PC-3 (cell line): ENCODE measurements around the gene DUSP18. TPM values are rescaled to one million over a fixed set of nuclear protein-coding genes. Genes with fewer than 3 reads are reported as not detected.

ENCODE experiments used
- ATAC-seq: fragments of 200-7000 bp; cut with Tn5 transposase; 2 replicates; pipeline ENCODE4 v1.9.1; 2020; ENCODE audit warnings: mild to moderate bottlenecking, moderate library complexity
- BruUV-seq: library from RNA; stranded (reverse); fragments of 400-500 nt; replicated peaks from 2 replicates; lab custom pipeline; 2021; lab: Mats Ljungman, UMichigan
- CTCF ChIA-PET: fragments of 300-600 bp; sonication (Branson Sonifier 250); formaldehyde crosslinking; loops from one replicate; lab custom pipeline; 2022; ENCODE audit warnings: antibody characterized with exemption; lab: Charles Lee
- POLR2A ChIA-PET: fragments of 300-600 bp; sonication (Branson Sonifier 250); formaldehyde crosslinking; loops from one replicate; lab custom pipeline; 2022; ENCODE audit warnings: antibody characterized with exemption; ENCODE audit not compliant: unreplicated experiment; lab: Charles Lee
- DNase-seq: peaks from one replicate; pipeline ENCODE4 v3.0.0-alpha.2; 2015
- H2AFZ ChIP-seq: fragments of 300-600 bp; sonication (generic); 2 replicates; pipeline ENCODE4 v1.6.0; 2016; ENCODE audit warnings: antibody characterized with exemption, low read length
- H3F3A ChIP-seq: fragments of 300-600 bp; sonication (generic); one replicate; pipeline ENCODE4 v1.6.0; 2017; ENCODE audit warnings: antibody characterized with exemption, low read length, control low read depth, mild to moderate bottlenecking; ENCODE audit not compliant: unreplicated experiment
- H3K27ac ChIP-seq: fragments of 300-600 bp; sonication (generic); 2 replicates; pipeline ENCODE4 v1.5.1; 2016; ENCODE audit warnings: mild to moderate bottlenecking, low read length
- H3K27me3 ChIP-seq: fragments of 300-600 bp; sonication (generic); 2 replicates; pipeline ENCODE4 v1.6.1; 2016; ENCODE audit warnings: low read length, mixed read lengths
- H3K36me3 ChIP-seq: fragments of 300-600 bp; sonication (generic); 2 replicates; pipeline ENCODE4 v1.6.1; 2016; ENCODE audit warnings: low read depth, mixed run types, low read length, mixed read lengths
- H3K4me1 ChIP-seq: fragments of 300-600 bp; sonication (generic); 2 replicates; pipeline ENCODE4 v1.5.1; 2016; ENCODE audit warnings: low read length; ENCODE audit not compliant: insufficient read depth
- H3K4me2 ChIP-seq: fragments of 300-600 bp; sonication (generic); 2 replicates; pipeline ENCODE4 v1.6.0; 2016; ENCODE audit warnings: low read length
- H3K4me3 ChIP-seq: fragments of 300-600 bp; sonication (generic); 2 replicates; pipeline ENCODE4 v1.5.1; 2016; ENCODE audit warnings: mild to moderate bottlenecking, low read length, mixed read lengths
- H3K79me2 ChIP-seq: fragments of 300-600 bp; sonication (generic); 2 replicates; pipeline ENCODE4 v1.6.1; 2017; ENCODE audit warnings: low read length, mixed read lengths
- H3K9ac ChIP-seq: fragments of 300-600 bp; sonication (generic); 2 replicates; pipeline ENCODE4 v1.6.0; 2016; ENCODE audit warnings: mild to moderate bottlenecking, low read length
- H3K9me2 ChIP-seq: fragments of 300-600 bp; sonication (generic); replicated peaks from 2 replicates; pipeline ENCODE4 v1.6.1; 2016; ENCODE audit warnings: mixed run types, low read length, mixed read lengths
- H3K9me3 ChIP-seq: fragments of 300-600 bp; sonication (generic); 2 replicates; pipeline ENCODE4 v1.6.1; 2016; ENCODE audit warnings: low read length, mixed read lengths
- H4K20me1 ChIP-seq: fragments of 300-600 bp; sonication (generic); 2 replicates; pipeline ENCODE4 v1.6.1; 2016; ENCODE audit warnings: low read length, mixed read lengths
- CTCF ChIP-seq: fragments of 300-600 bp; sonication (generic); conservative IDR thresholded peaks from 2 replicates; pipeline ENCODE4 v1.5.1; 2017; ENCODE audit warnings: antibody characterized with exemption, low read depth, mild to moderate bottlenecking, low read length
- EZH2 ChIP-seq: fragments of 300-600 bp; sonication (generic); IDR thresholded peaks from one replicate; pipeline ENCODE4 v1.6.1; 2017; ENCODE audit warnings: antibody characterized with exemption, mild to moderate bottlenecking, low read length; ENCODE audit not compliant: unreplicated experiment
- EZH2phosphoT487 ChIP-seq: fragments of 300-600 bp; sonication (generic); IDR thresholded peaks from 2 replicates; pipeline ENCODE4 v1.6.1; 2018; ENCODE audit warnings: mild to moderate bottlenecking, antibody characterized with exemption, low read length, borderline replicate concordance
- intact Hi-C: fragments of 100-400 bp; cut with micrococcal nuclease; formaldehyde crosslinking; loops from 2 replicates; pipeline ENCODE4 v1.9.0; 2023
- total RNA-seq: library from RNA; depleted of rRNA; stranded (reverse); fragments of >200 nt; gene quantifications from 2 replicates; pipeline ENCODE4 v1.2.3, GENCODE V29; 2014

Gene DUSP18
- total RNA-seq, 1 experiment from 2014 or later: 7.7 TPM

- H3K9me2 ChIP-seq: no peaks in the 10 kb centered on the region
- H3K27me3 ChIP-seq: no peaks in the 10 kb centered on the region
- no peak for TF ChIP-seq CTCF
- TF ChIP-seq EZH2phosphoT487: no peak
- TF ChIP-seq EZH2: no peak
- ATAC-seq (peak; percentile 61), DNase-seq (peak; percentile 44)
- no peaks in the 10 kb centered on the region for H4K20me1 ChIP-seq
- peak overlapping the region; percentile 88 for H3K4me2 ChIP-seq
- H2AFZ ChIP-seq: peak overlapping the region; percentile 77
- intact Hi-C loops: loop anchor here (2.0 to 10.0 kb wide), 2 partner anchors 59 to 61 kb away; partner anchors contain the start of gene SLC35E4
- no peaks in the 10 kb centered on the region for H3K9me3 ChIP-seq
- no peaks in the 10 kb centered on the region for H3K79me2 ChIP-seq
- BruUV-seq: TSS peak; percentile 70
- no peaks in the 10 kb centered on the region for H3F3A ChIP-seq
- peak overlapping the region; percentile 55 for H3K9ac ChIP-seq
- H3K4me1 ChIP-seq: peaks cover 9% of the 10 kb centered on the region; the same call in 1 of the 2 replicates
- ChIA-PET POLR2A (no interaction called here), CTCF (interaction anchor here (0.6 to 0.7 kb wide), 2 partner anchors 50 to 65 kb away, joined by 3 read pairs; no protein-coding TSS in a partner anchor)
- 0 out of 2 replicates have a peak overlapping the region, but pooled peaks have one; percentile 8 for H3K27ac ChIP-seq
- peak overlapping the region; percentile 74 for H3K4me3 ChIP-seq
- H3K36me3 ChIP-seq: no peaks in the 10 kb centered on the region
Observed at GRCh38 chr22:30694171-30694639, 26.5 kb upstream of the DUSP18 start.

- no peaks in the 10 kb centered on the region for H3K79me2 ChIP-seq
- intact Hi-C loops: loop anchor here (10.0 kb wide), 1 partner anchor 64 kb away; no protein-coding TSS in a partner anchor
- H3K9me3 ChIP-seq: no peaks in the 10 kb centered on the region
- DNase-seq (no peak), ATAC-seq (no peak)
- BruUV-seq: no TSS peak
- no peaks in the 10 kb centered on the region for H3K36me3 ChIP-seq
- CTCF ChIA-PET: no interaction called here
- no peaks in the 10 kb centered on the region for H3K27me3 ChIP-seq
- H3K27ac ChIP-seq: no peak overlapping the region
- peaks cover 9% of the 10 kb centered on the region; the same call in 1 of the 2 replicates for H3K4me1 ChIP-seq
- TF ChIP-seq EZH2 (no peak), CTCF (no peak), EZH2phosphoT487 (no peak)
- no peak overlapping the region for H3K4me2 ChIP-seq
- no peaks in the 10 kb centered on the region for H3K9me2 ChIP-seq
- no peak overlapping the region for H2AFZ ChIP-seq
- no peak overlapping the region for H3K4me3 ChIP-seq
- H3F3A ChIP-seq: no peaks in the 10 kb centered on the region
- no peak overlapping the region for H3K9ac ChIP-seq
- H4K20me1 ChIP-seq: no peaks in the 10 kb centered on the region
- POLR2A ChIA-PET: no interaction called here
Observed at GRCh38 chr22:30691204-30691603, 23.5 kb upstream of the DUSP18 start.

GRCh38 chr22:30689622-30690021 lies 21.9 kb upstream of the DUSP18 start:
- POLR2A ChIA-PET: no interaction called here
- Histone ChIP-seq H3K4me1 (peaks cover 4% of the 10 kb centered on the region; the same call in 1 of the 2 replicates), H3K27ac (no peak overlapping the region), H3F3A (no peaks in the 10 kb centered on the region), H3K4me3 (no peak overlapping the region), H3K79me2 (no peaks in the 10 kb centered on the region), H3K4me2 (no peak overlapping the region), H4K20me1 (no peaks in the 10 kb centered on the region), H3K9me3 (no peaks in the 10 kb centered on the region), H3K9me2 (no peaks in the 10 kb centered on the region), H3K27me3 (no peaks in the 10 kb centered on the region), H3K36me3 (no peaks in the 10 kb centered on the region), H3K9ac (no peak overlapping the region), H2AFZ (no peak overlapping the region)
- intact Hi-C loops: loop anchor here (10.0 kb wide), 1 partner anchor 65 kb away; no protein-coding TSS in a partner anchor
- BruUV-seq: no TSS peak
- no peak for DNase-seq
- no peak for TF ChIP-seq EZH2
- no peak for TF ChIP-seq EZH2phosphoT487
- TF ChIP-seq CTCF: no peak
- no peak for ATAC-seq
- CTCF ChIA-PET: no interaction called here
